T-helper 2 cell treated with Interferon-gamma antibody and Interleukin-4, amounts not matched to agents 5 μg/mL and 100 μg/mL, for 36 hours (primary cell): ENCODE results near the gene PDE6B.
"Not testable (repeated sequence)": the region's sequence is repeated elsewhere in the genome, so short reads cannot be mapped to it uniquely, and the experiment has no call there.

ENCODE experiments used
- DNase-seq: peaks from one replicate; pipeline ENCODE4 v3.0.0; 2021; ENCODE audit warnings: low spot score
- H3K27ac Mint-ChIP-seq: one replicate; pipeline ENCODE4 v1.8.0; 2021; ENCODE audit warnings: mild to moderate bottlenecking, mixed read lengths
- H3K27me3 Mint-ChIP-seq: one replicate; pipeline ENCODE4 v1.8.0; 2021; ENCODE audit warnings: low read depth, mixed read lengths
- H3K36me3 Mint-ChIP-seq: one replicate; pipeline ENCODE4 v1.8.0; 2021; ENCODE audit warnings: low read depth, mixed read lengths
- H3K4me1 Mint-ChIP-seq: one replicate; pipeline ENCODE4 v1.8.0; 2021; ENCODE audit warnings: low read depth, mixed read lengths
- H3K4me3 Mint-ChIP-seq: one replicate; pipeline ENCODE4 v1.8.0; 2022; ENCODE audit warnings: mild to moderate bottlenecking, moderate library complexity, mixed read lengths
- H3K9me3 Mint-ChIP-seq: one replicate; pipeline ENCODE4 v1.8.0; 2021; ENCODE audit warnings: mixed read lengths

Gene PDE6B

DNA sequence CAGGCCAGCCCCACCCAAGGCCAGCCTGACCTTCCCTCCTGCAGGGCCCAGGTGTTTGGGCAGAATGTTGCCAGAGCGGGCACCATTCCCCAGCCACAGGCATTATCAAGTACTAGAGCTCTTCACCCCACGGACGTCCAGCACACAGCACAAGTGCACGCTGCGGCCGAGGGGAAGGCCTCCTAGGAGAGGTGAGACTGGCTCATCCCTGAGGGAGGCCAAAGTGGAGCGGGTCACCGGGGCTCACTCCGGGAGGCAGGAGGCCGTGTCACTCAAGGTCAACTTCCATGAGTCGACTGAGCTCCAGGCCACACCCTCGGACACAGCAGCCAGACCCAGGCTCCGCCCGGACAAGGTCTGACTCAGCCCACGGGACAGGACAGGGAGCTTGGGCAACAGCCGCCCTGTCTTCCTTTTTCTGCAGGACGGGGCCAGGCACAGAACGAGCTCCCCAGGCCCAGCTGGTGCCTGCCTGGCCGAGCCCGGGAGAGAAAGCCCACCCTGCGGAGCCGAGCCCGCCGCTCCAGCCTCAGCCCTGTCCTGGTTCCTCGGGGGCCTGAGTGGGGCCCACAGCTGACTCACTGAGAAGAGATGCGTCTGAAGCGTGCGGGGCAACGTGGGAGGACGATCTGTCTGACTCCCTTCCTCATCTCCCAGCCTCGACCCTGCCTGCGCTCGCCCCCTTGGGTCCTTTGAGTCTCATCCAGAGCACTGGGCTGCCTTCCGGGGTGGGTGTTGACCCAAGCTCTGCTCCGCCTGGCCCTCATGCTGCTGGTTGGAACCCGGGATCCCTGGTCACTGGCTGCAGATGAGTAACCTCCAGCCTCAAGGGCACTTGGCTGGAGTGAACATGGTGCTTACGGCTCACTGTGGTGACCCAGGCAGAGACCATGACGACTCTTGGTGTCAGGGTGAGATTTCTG lies 61.9 kb downstream of the PDE6B start:
- Mint-ChIP-seq H3K36me3 (no peaks in the 10 kb centered on the region), H3K4me3 (no peak overlapping the region), H3K9me3 (no peaks in the 10 kb centered on the region), H3K27ac (no peak overlapping the region), H3K4me1 (no peaks in the 10 kb centered on the region), H3K27me3 (peaks cover 19% of the 10 kb centered on the region)
- DNase-seq = no peak

DNA sequence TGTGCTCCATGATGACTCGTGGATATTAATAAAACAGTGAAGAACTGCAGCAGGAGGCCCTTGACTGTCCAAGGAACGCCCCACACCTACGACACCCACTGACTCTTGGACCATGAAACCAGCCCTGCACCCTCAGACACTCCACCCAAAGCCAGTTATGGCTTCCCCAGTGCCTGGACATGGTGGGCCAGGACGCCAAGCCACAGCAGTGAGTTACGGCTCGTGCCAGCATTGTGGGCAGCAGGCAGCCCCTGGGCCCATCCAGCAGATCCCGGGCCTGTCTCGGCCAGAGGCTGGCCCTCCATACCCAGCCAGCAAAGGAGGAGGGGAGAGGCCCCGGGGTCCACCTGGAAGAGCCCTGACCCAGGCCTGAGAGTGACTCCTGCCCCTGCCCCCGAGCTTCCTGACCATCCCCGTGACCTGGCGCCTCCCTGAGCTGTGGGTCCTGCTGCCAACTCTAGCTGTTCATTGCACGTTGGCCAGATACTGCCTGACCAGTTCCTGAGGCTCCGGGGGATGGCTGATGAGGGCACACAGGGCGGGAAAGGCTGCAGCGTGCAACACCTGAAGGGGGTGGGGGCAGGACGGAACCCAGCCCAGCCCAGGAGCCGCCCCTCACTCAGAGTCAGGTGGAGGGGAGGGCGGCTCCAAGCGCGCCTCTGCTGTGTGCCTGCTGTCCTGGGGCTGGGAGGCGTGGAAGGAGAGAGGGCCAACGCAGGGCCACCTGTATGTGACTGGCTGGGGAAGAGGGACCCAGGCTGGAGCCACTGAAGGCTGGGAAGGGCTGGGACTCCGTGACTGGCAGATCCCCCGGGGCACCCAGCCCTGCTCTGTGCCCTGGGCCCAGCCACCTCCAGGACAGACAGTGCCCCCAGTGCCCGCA lies 62.8 kb downstream of the PDE6B start:
- no peak for DNase-seq
- Mint-ChIP-seq H3K36me3 (no peaks in the 10 kb centered on the region), H3K4me3 (no peak overlapping the region), H3K4me1 (no peaks in the 10 kb centered on the region), H3K9me3 (no peaks in the 10 kb centered on the region), H3K27me3 (peaks cover 19% of the 10 kb centered on the region), H3K27ac (no peak overlapping the region)

- no peaks in the 10 kb centered on the region for H3K9me3 Mint-ChIP-seq
- H3K36me3 Mint-ChIP-seq = no peaks in the 10 kb centered on the region
- H3K4me3 Mint-ChIP-seq = no peak within 1 kb of the TSS
- no peak for DNase-seq
- no peaks in the 10 kb centered on the region for H3K4me1 Mint-ChIP-seq
- H3K27me3 Mint-ChIP-seq = peaks cover 24% of the 10 kb centered on the region
- H3K27ac Mint-ChIP-seq = no peak within 1 kb of the TSS
These were observed 63.7 kb downstream of the PDE6B start, which contains the start of gene SLC49A3 for GRCh38 chr4:688854-689681. Gene SLC49A3 (minus strand): TSS chr4:689151. CDS start chr4:689127, 24 bp downstream.

- Mint-ChIP-seq H3K27me3 (peaks cover 31% of the 10 kb centered on the region), H3K27ac (no peak overlapping the region), H3K36me3 (no peaks in the 10 kb centered on the region), H3K4me1 (no peaks in the 10 kb centered on the region), H3K4me3 (no peak overlapping the region), H3K9me3 (no peaks in the 10 kb centered on the region)
- no peak for DNase-seq
These were observed 64.3 kb downstream of the PDE6B start for GRCh38 chr4:689723-690122.

DNA sequence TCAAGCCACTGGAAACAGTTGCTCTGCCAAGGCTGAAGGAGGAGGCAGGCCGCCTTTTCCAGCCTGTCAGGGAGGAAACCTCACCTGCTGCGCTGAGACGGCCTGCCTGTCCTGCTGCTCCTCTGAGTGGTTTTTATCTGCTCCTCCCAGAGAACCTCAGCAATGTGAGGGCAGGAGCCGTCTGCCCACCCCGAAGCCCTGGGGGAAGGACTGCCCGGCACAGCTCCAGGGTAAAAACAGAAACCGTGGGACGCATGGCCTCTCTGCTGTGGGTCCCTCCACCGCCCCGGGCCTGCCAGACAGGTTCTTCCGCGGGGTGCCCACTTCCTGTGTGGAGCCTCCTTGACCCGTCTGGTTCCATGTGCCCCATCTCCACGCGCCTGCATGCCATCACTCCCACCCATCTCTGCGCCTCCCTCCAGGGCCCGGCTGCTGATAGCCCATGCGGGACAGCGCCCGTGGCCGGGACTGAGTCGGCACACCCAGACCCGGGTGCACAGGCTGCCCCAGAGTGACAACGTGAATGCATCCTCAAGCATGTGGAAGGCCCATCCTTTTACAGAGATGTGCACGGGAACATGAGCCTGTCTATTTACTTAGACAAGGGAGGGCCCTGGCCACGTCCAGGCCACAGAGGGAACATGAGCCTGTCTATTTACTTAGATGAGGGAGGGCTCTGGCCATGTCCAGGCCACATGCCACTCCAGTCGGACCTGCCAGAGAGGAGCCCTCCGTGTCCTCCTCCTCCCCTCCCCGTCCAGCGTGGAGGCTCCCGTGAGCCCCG lies 67.6 kb downstream of the PDE6B start:
- Mint-ChIP-seq H3K27me3 (peaks cover 28% of the 10 kb centered on the region), H3K9me3 (no peaks in the 10 kb centered on the region), H3K4me1 (no peaks in the 10 kb centered on the region), H3K27ac (no peak overlapping the region), H3K4me3 (no peak overlapping the region), H3K36me3 (no peaks in the 10 kb centered on the region)
- no peak for DNase-seq

DNA sequence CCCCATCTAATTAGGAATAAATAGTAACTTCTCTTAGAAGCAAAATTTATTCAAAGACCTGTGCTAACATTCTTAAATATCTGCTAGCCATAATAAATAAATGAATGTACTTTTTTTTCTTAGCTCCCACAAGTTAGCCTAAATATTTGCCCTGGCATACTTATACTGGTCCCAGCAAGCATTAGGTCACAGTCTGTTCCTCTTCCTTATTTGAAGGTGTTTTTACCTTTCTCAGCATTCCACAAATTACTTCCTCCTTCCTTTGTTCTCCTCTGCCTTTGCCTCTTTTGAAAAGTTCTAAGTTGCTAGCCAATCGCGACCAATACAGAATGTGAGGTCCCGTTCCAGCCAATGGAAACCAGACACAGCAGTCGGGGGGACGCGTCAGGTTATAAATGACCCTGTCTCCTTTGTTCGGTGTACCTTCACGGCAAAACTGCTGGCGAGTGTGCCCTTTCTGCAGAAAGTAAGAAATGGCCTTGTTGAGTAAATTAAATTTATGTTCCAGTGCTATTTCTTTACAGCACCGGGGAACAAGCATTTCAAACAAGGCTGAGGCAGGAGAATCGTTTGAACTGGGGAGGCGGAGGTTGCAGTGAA lies 69.1 kb downstream of the PDE6B start:
- peaks cover 26% of the 10 kb centered on the region for H3K27me3 Mint-ChIP-seq
- not testable (repeated sequence) for H3K36me3 Mint-ChIP-seq, DNase-seq, H3K4me3 Mint-ChIP-seq, H3K4me1 Mint-ChIP-seq, H3K27ac Mint-ChIP-seq, H3K9me3 Mint-ChIP-seq

GRCh38 chr4:699816-700580 lies 74.6 kb downstream of the PDE6B start:
- H3K27ac Mint-ChIP-seq = peak overlapping the region; percentile 49
- H3K36me3 Mint-ChIP-seq = no peaks in the 10 kb centered on the region
- DNase-seq = no peak
- peak overlapping the region; percentile 77 for H3K4me3 Mint-ChIP-seq
- H3K9me3 Mint-ChIP-seq = no peaks in the 10 kb centered on the region
- H3K27me3 Mint-ChIP-seq = no peaks in the 10 kb centered on the region
- peaks cover 16% of the 10 kb centered on the region for H3K4me1 Mint-ChIP-seq

- DNase-seq = no peak
- no peaks in the 10 kb centered on the region for H3K9me3 Mint-ChIP-seq
- H3K4me1 Mint-ChIP-seq = peaks cover 20% of the 10 kb centered on the region
- no peak overlapping the region for H3K4me3 Mint-ChIP-seq
- no peaks in the 10 kb centered on the region for H3K27me3 Mint-ChIP-seq
- peak overlapping the region; percentile 49 for H3K27ac Mint-ChIP-seq
- H3K36me3 Mint-ChIP-seq = no peaks in the 10 kb centered on the region
These were observed 75.4 kb downstream of the PDE6B start for GRCh38 chr4:700587-701264.

DNA sequence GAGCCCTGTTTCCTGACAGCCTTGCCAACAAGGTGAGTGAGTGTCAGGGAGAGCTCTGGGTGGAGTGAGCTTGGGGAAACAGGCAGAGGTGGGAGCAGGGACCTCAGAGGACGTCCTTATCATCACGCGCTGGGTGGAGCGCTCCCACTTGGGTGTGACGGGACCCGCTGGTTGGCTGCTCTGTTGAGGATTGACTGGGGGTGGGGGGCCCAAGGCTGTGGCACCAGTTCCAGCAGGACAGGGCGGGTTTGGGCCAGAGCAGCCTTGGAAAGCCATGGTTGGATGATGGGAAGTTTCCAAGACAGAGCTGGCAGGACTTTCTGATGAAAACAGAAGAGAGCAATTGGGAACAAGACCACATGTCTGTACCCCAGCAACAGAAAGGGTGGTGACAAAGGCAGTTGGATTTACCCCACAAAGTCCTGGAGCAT lies 77.3 kb downstream of the PDE6B start:
- Mint-ChIP-seq H3K27me3 (no peaks in the 10 kb centered on the region), H3K9me3 (no peaks in the 10 kb centered on the region), H3K4me1 (peaks cover 20% of the 10 kb centered on the region), H3K27ac (no peak overlapping the region), H3K36me3 (no peaks in the 10 kb centered on the region), H3K4me3 (no peak overlapping the region)
- DNase-seq = no peak

DNA sequence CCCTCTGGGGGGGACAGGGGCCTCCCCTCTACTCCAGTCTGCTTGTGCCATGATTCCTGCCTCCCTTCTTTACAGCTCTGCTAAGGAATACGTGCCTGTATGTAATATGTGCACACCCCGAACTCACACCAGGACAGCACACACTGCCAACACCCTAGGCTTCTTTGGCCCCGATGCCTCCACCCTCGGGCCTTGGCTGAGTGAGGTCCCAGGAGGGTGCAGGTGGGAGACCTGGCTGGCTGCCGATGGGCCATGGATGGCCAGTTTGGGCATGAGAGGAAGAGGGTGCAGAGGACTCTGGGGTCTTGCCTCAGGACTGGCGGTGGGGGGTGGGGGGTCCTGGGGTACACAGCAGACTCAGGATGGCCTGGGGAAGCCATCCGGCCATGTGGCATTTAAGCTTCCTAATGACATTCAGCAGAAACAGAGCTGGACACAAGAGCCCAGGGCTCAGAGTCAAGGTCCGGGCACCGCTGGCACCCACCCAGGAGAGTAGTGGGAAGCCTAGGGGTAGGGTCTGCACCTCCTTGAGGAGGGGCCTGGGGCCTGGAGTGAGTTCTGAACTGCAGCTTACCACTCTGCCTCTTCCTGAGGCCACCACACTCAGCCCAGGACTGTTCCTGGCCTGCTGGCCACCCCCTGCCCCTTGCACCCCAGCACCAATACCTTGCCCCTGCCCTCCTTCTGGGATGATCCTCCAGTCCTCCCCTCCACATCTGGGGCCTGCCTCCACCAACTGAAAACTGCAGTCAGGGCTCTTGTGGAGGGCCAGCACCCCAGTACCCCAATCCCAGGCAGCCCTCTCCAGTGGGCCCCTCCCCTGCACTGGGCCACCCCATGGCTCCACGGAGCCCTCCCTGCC lies 78.2 kb downstream of the PDE6B start:
- no peak for DNase-seq
- Mint-ChIP-seq H3K4me1 (peaks cover 19% of the 10 kb centered on the region), H3K4me3 (no peak overlapping the region), H3K27me3 (no peaks in the 10 kb centered on the region), H3K9me3 (no peaks in the 10 kb centered on the region), H3K27ac (no peak overlapping the region), H3K36me3 (peaks cover under 1% of the 10 kb centered on the region)

DNA sequence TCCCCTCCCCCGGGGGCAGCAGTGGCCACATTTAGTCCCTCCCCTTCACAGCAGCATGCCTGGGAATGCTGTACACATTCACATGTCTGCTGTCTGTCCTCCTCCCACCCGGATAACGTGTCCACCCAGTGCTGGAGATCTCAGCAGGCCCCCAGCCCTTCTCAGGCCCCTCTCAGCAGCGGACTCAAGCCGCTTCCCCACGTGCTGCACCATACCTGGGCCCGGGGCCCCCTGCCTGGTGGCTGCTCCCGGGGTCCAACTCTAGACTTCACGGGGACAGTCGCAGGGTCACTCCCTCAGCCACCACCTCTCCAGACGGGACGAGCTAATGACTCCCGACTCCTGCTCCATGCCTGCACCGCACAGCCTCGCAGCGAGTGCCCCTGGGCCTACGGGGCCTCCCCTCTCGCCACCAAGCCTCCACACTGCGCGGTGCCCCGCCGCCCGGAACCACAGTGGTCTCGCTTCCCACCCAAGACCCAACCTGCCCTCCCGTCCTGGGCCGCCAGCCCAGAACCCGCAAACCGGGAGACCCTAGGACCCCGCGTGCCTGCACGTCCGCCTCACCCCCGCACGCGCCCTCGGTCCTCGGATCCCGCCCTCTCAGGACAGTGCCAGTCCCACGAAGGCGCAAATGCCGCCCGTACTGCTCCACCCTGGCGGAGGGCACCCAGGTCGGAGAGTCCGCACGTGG lies 79.0 kb downstream of the PDE6B start:
- H3K27ac Mint-ChIP-seq = no peak overlapping the region

More for the DNA sequence above, 79.0 kb downstream of the PDE6B start:
- peak overlapping the region; percentile 87 for H3K4me3 Mint-ChIP-seq
- H3K36me3 Mint-ChIP-seq = peaks cover 3% of the 10 kb centered on the region
- H3K27me3 Mint-ChIP-seq = no peaks in the 10 kb centered on the region
- DNase-seq = no peak
- peaks cover 15% of the 10 kb centered on the region for H3K4me1 Mint-ChIP-seq
- no peaks in the 10 kb centered on the region for H3K9me3 Mint-ChIP-seq
